ENCODE results near the gene KRCC1. TPM values are rescaled to one million over a fixed set of nuclear protein-coding genes. Genes with fewer than 3 reads are reported as not detected.

Gene KRCC1
- total RNA-seq, 2 donors from 2014 or later, result 9.2 to 14.8 TPM

- Histone ChIP-seq H3K36me3 (replicated peaks in 1 of 2; ENCODE audit: insufficient read depth in 1 of 2, low read depth in 2 of 2) (no peaks in the 10 kb centered on the region), H3K9me3 (no peaks in the 10 kb centered on the region), H3K4me3 (no peak overlapping the region), H3K27ac (no peak overlapping the region), H3K4me1 (peaks cover 15% of the 10 kb centered on the region), H3K27me3 (no peaks in the 10 kb centered on the region)
- 27 to 34% methylated on average over 5 of the region's 5 CpGs for WGBS, 2 donors
- intact Hi-C loops (cut with DNase I), result loop anchor here (5.0 kb wide), 1 partner anchor 102 kb away; no protein-coding TSS in a partner anchor
- no peak for ATAC-seq
- peak in 2 of 4 donors; percentile 18 to 24 for DNase-seq
- TF ChIP-seq CTCF (IDR thresholded peaks at IDR 0.05), result peak; percentile 67 to 77 (median 72)
- no peak for TF ChIP-seq POLR2A (IDR thresholded peaks at IDR 0.05)
These were observed 4.7 kb upstream of the KRCC1 start for GRCh38 chr2:88059979-88060906.

GRCh38 chr2:88058191-88058590, 2.6 kb upstream of the KRCC1 start:
- no peak overlapping the region for H3K4me3 ChIP-seq
- 72 to 82% methylated on average over 5 of the region's 5 CpGs for whole genome bisulfite sequencing, 2 donors
- no peak for DNase-seq
- intact Hi-C loops (cut with DNase I), result loop anchor here (5.0 kb wide), 1 partner anchor 104 kb away; no protein-coding TSS in a partner anchor
- no peaks in the 10 kb centered on the region for H3K27me3 ChIP-seq
- TF ChIP-seq CTCF (IDR thresholded peaks at IDR 0.05) (no peak), POLR2A (IDR thresholded peaks at IDR 0.05) (no peak)
- H3K9me3 ChIP-seq, result no peaks in the 10 kb centered on the region
- H3K4me1 ChIP-seq, result peaks cover 31% of the 10 kb centered on the region
- H3K27ac ChIP-seq, result no peak overlapping the region
- ATAC-seq, result no peak
- no peaks in the 10 kb centered on the region for H3K36me3 ChIP-seq (replicated peaks in 1 of 2; ENCODE audit: insufficient read depth in 1 of 2, low read depth in 2 of 2)

GRCh38 chr2:88057437-88057844, 1.9 kb upstream of the KRCC1 start:
- no peak overlapping the region for H3K27ac ChIP-seq
- no peak for TF ChIP-seq CTCF (IDR thresholded peaks at IDR 0.05)
- no peak for TF ChIP-seq POLR2A (IDR thresholded peaks at IDR 0.05)
- no peak for DNase-seq
- no peaks in the 10 kb centered on the region for H3K9me3 ChIP-seq
- WGBS, 2 donors, result 63 to 64% methylated on average over 4 of the region's 4 CpGs
- H3K4me1 ChIP-seq, result peaks cover 35% of the 10 kb centered on the region
- H3K27me3 ChIP-seq, result no peaks in the 10 kb centered on the region
- ATAC-seq, result no peak
- intact Hi-C loops (cut with DNase I), result loop anchor here (5.0 kb wide), 1 partner anchor 105 kb away; no protein-coding TSS in a partner anchor
- no peaks in the 10 kb centered on the region for H3K36me3 ChIP-seq (replicated peaks in 1 of 2; ENCODE audit: insufficient read depth in 1 of 2, low read depth in 2 of 2)
- no peak overlapping the region for H3K4me3 ChIP-seq

GRCh38 chr2:88054782-88055370, 707 bp downstream of the KRCC1 start:
- Histone ChIP-seq H3K27me3 (no peaks in the 10 kb centered on the region), H3K9me3 (no peaks in the 10 kb centered on the region), H3K4me3 (peak overlapping the region; percentile 91 to 96), H3K36me3 (replicated peaks in 1 of 2; ENCODE audit: insufficient read depth in 1 of 2, low read depth in 2 of 2) (no peaks in the 10 kb centered on the region), H3K4me1 (peaks cover 41% of the 10 kb centered on the region), H3K27ac (peak overlapping the region; percentile 84 to 97 (median 92))
- no peak for ATAC-seq
- TF ChIP-seq POLR2A (IDR thresholded peaks at IDR 0.05) (no peak), CTCF (IDR thresholded peaks at IDR 0.05) (no peak)
- intact Hi-C loops (cut with DNase I), result loop anchor here (5.0 kb wide), 1 partner anchor 107 kb away; no protein-coding TSS in a partner anchor
- peak in 1 of 4 donors; percentile 7 for DNase-seq
- WGBS, 2 donors, result 19 to 28% methylated on average over 25 of the region's 25 CpGs
